Naive thymus-derived CD8-positive, alpha-beta T cell (primary cell): Measurements from ENCODE around the gene DRC3. TPM values are rescaled to one million over a fixed set of nuclear protein-coding genes. Genes with fewer than 3 reads are reported as not detected.

Experiments used
- ATAC-seq, 2 donors: fragments of 150-1000 bp; cut with Tn5 transposase in 1 of 2; sonication (Bioruptor Pico), chemical (Tn5 transposase) in 1 of 2; 1 replicate in 1 of 2; 2 replicates in 1 of 2; pipeline ENCODE4 v1.10.0; 2021; ENCODE audit warnings: mild to moderate bottlenecking in 2 of 2, moderate library complexity in 2 of 2
- POLR2A ChIA-PET: fragments of 350-600 bp; sonication (Branson Sonifier 250); formaldehyde crosslinking; loops from one replicate; lab custom pipeline; 2021; ENCODE audit warnings: antibody characterized with exemption; lab: Charles Lee
- DNase-seq, 10 donors: peaks; one replicate each; pipeline versions ENCODE4 v3.0.0 to v3.0.0-alpha.2; 2020 to 2022
- H3K27ac Mint-ChIP-seq, 10 donors: one replicate each; pipeline ENCODE4 v1.8.0; 2020 to 2022; ENCODE audit warnings: mild to moderate bottlenecking in 10 of 10, mixed read lengths in 10 of 10, moderate library complexity in 4 of 10, inconsistent platforms in 1 of 10
- H3K27me3 Mint-ChIP-seq, 5 donors: one replicate each; pipeline ENCODE4 v1.8.0; 2021 to 2022; ENCODE audit warnings: mixed read lengths in 5 of 5
- H3K36me3 Mint-ChIP-seq, 3 donors: one replicate each; pipeline ENCODE4 v1.8.0; 2020 to 2022; ENCODE audit warnings: mixed read lengths in 3 of 3, mild to moderate bottlenecking in 2 of 3, inconsistent platforms in 1 of 3
- H3K4me1 Mint-ChIP-seq, 4 donors: one replicate each; pipeline ENCODE4 v1.8.0; 2021 to 2022; ENCODE audit warnings: mixed read lengths in 4 of 4
- H3K4me3 Mint-ChIP-seq, 10 donors: one replicate each; pipeline ENCODE4 v1.8.0; 2020 to 2022; ENCODE audit warnings: mild to moderate bottlenecking in 10 of 10, mixed read lengths in 10 of 10, moderate library complexity in 6 of 10, inconsistent platforms in 1 of 10
- H3K9me3 Mint-ChIP-seq, 9 donors: one replicate each; pipeline ENCODE4 v1.8.0; 2020 to 2022; ENCODE audit warnings: mixed read lengths in 9 of 9, mild to moderate bottlenecking in 3 of 9, inconsistent platforms in 1 of 9, moderate library complexity in 1 of 9
- polyA plus RNA-seq, 3 donors: library from polyadenylated mRNA; unstranded; fragments of 300-500 nt; fragmentation: Illumina TruSeq; gene quantifications; one replicate each; pipeline ENCODE4 v1.2.3, GENCODE V29; 2021
- total RNA-seq, 8 experiments: library from RNA in 2 of 8; stranded (reverse) in 2 of 8; gene quantifications; one replicate each; pipeline ENCODE4 v1.2.3 and lab custom pipeline; 2021 to 2026

Gene DRC3
- total and polyA plus RNA-seq, 5 experiments from 2014 or later, result 0.31 to 1.7 (median 0.99) TPM; not detected in 1

DNA sequence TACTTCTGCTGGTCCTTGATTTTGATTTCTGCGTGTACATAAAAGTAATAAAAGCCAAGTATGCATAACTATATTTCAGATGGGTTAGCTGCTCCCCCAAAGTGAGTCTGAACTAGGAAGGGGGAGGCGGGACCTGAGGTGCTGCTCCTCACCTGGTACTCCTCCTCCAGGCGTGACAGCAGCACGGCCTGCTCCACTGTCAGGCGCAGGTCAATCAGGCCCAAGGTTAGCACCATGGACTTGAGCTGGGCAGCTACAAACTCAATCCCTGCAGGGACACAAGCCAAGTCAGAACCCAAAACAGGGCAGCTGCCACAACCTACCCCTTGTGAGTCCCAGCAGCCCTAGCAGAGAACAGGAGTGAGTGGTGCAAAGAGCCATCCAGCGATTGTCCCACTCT is 48.3 kb downstream of the DRC3 start:
- POLR2A ChIA-PET, result interaction anchor here (1.7 kb wide), 1 partner anchor 13 kb away, joined by 3 read pairs; no protein-coding TSS in a partner anchor
- H3K36me3 Mint-ChIP-seq, result peaks cover 0 to 36% (median 6%) of the 10 kb centered on the region in 3 donors
- H3K4me3 Mint-ChIP-seq, result no peak overlapping the region
- no peaks in the 10 kb centered on the region for H3K9me3 Mint-ChIP-seq
- no peaks in the 10 kb centered on the region for H3K27me3 Mint-ChIP-seq
- H3K27ac Mint-ChIP-seq, result no peak overlapping the region
- DNase-seq (no peak), ATAC-seq (no peak)
- H3K4me1 Mint-ChIP-seq, result peaks cover 3 to 10% (median 6%) of the 10 kb centered on the region in 4 donors

DNA sequence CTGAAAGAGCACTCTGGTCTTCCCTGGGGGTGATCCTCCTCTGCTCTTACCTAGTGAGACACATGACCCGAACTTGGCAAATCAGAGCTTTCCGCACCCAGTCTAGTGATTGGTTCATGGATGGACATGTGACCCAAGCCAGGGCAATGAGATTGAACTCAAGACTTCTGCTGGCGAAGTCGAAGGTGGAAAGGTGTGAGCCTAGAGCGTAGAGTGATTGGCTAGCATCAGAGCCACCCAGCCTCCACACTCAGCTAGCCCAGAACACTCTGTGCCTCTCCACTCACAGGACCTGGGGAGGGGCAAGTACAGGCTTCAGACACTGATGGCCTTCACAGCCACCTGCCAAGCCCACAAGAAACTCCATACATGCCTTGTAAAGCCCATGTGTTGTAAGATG is 48.7 kb downstream of the DRC3 start:
- Mint-ChIP-seq H3K9me3 (no peaks in the 10 kb centered on the region), H3K4me3 (no peak overlapping the region), H3K4me1 (peaks cover 4 to 14% (median 10%) of the 10 kb centered on the region in 4 donors), H3K36me3 (peaks cover 0 to 32% (median 5%) of the 10 kb centered on the region in 3 donors), H3K27me3 (no peaks in the 10 kb centered on the region), H3K27ac (no peak overlapping the region)
- POLR2A ChIA-PET, result interaction anchor here (1.7 kb wide), 1 partner anchor 12 kb away, joined by 3 read pairs; no protein-coding TSS in a partner anchor
- ATAC-seq, result no peak
- DNase-seq, result no peak

DNA sequence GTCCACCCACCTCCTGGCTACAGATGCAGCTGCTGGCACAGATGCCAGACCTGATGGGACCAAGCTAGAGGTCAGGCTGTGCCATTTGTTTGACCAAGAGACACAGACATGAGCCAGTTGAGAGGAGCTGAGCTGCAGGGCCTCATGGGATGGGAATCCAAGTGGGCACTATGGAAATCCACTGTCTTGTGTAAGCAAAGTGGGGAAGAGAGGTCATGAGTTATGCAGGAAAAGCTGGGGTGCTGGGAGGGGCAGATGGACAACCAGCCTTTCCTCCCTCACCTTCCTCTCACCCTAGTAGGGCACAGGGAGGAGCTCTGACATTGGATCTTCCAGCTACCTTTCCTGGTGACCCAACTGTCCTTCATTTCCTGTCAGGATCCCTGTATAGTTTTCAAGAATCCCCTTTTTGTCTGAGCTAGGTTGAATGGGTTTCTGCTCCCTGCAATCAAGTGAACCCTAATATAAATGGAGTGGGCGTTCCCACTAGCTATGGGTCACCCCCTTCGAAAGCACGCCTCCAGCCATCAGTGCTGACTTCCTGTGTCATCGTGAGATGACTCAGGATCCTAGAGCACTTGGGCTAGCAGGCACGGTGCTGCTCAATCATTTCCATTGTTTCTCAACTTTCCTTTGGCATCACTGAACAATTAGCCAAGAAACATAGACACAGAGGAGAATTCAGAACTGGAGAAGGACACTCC is 52.7 kb downstream of the DRC3 start:
- POLR2A ChIA-PET, result interaction anchor here (1.1 kb wide), 1 partner anchor 213 kb away, joined by 3 read pairs; no protein-coding TSS in a partner anchor
- H3K4me1 Mint-ChIP-seq, result peaks cover 9 to 29% (median 16%) of the 10 kb centered on the region in 4 donors
- peak overlapping the region in 8 of 10 donors; percentile 17 to 84 (median 58) for H3K27ac Mint-ChIP-seq
- H3K9me3 Mint-ChIP-seq, result no peaks in the 10 kb centered on the region
- ATAC-seq, result no peak
- peaks cover 0 to 26% (median 0%) of the 10 kb centered on the region in 3 donors for H3K36me3 Mint-ChIP-seq
- DNase-seq, result no peak
- H3K27me3 Mint-ChIP-seq, result no peaks in the 10 kb centered on the region
- H3K4me3 Mint-ChIP-seq, result peak overlapping the region in 5 of 10 donors; percentile 14 to 66 (median 39)

DNA sequence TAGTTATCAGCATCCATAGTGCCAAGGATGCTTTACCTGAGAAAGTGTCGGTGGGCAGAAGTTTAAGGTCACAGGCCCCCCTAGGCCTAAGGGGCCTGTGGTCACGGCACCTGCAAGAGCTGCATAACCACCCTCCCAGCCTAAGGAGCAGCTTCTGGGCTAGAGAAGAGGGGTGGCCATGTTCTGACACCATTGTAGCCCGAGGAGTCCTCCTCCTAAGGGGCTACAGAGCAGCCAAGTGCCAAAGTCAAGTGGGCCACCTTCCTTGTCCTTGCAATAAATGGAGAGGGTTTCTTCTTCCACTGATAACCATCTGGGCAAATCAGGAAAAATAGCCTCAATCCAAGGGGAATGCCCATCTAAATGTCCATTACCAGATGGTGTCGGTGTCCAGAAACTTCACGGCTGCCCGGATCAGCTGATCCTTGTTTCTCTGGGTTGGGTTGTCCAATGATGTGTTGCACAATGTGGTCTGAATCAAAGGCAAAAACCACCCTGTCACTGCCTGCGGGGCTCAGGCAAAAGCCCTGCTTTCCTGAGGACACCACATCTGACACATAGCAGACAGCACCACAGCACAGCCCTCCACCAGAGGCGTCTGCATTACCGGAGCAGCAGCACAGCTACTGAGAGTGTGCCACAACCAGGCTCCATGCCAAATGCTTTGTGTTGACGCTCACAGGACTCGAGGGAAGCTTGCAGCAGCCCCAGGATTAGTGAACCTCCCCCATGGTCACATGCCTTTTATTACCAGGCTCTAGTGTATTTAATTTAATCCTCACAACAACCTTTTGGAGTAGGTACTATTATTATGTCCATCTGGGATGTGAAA is 53.5 kb downstream of the DRC3 start:
- DNase-seq (peak; percentile 23 to 79 (median 66)), ATAC-seq (peak; percentile 99 to 100)
- Mint-ChIP-seq H3K9me3 (no peaks in the 10 kb centered on the region), H3K27ac (peak overlapping the region in 9 of 10 donors; percentile 38 to 87 (median 72)), H3K4me1 (peaks cover 9 to 29% (median 16%) of the 10 kb centered on the region in 4 donors), H3K27me3 (no peaks in the 10 kb centered on the region), H3K4me3 (peak overlapping the region in 8 of 10 donors; percentile 17 to 66 (median 38)), H3K36me3 (peaks cover 0 to 26% (median 0%) of the 10 kb centered on the region in 3 donors)
- POLR2A ChIA-PET, result interaction anchor here (0.7 to 1.0 kb wide), 2 partner anchors 68 to 92 kb away, joined by 3 read pairs; no protein-coding TSS in a partner anchor

DNA sequence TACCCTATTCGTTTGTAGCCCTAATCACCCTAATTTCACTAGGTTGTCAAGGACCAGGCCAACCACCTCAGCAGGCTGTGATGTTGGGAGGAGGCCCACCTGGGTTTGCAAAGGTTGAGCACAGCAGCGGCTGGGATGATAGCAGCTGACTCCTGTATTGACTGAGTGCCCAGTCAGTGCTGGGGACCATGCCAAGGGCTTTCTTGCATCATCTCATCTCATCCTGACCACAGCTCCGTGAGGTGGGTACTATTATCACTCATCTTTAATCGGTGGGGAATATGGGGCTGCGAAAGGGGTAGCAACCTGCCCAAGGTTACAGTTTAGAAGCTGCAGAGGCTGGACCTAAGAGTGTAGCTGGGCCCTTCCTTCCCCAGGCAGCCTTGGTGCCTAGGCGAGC is 54.6 kb downstream of the DRC3 start:
- ATAC-seq (no peak), DNase-seq (no peak)
- H3K4me1 Mint-ChIP-seq, result peaks cover 9 to 29% (median 19%) of the 10 kb centered on the region in 4 donors
- no peaks in the 10 kb centered on the region for H3K9me3 Mint-ChIP-seq
- peaks cover 0 to 19% (median 0%) of the 10 kb centered on the region in 3 donors for H3K36me3 Mint-ChIP-seq
- H3K4me3 Mint-ChIP-seq, result no peak overlapping the region
- POLR2A ChIA-PET, result no interaction called here
- H3K27me3 Mint-ChIP-seq, result no peaks in the 10 kb centered on the region
- H3K27ac Mint-ChIP-seq, result no peak overlapping the region

DNA sequence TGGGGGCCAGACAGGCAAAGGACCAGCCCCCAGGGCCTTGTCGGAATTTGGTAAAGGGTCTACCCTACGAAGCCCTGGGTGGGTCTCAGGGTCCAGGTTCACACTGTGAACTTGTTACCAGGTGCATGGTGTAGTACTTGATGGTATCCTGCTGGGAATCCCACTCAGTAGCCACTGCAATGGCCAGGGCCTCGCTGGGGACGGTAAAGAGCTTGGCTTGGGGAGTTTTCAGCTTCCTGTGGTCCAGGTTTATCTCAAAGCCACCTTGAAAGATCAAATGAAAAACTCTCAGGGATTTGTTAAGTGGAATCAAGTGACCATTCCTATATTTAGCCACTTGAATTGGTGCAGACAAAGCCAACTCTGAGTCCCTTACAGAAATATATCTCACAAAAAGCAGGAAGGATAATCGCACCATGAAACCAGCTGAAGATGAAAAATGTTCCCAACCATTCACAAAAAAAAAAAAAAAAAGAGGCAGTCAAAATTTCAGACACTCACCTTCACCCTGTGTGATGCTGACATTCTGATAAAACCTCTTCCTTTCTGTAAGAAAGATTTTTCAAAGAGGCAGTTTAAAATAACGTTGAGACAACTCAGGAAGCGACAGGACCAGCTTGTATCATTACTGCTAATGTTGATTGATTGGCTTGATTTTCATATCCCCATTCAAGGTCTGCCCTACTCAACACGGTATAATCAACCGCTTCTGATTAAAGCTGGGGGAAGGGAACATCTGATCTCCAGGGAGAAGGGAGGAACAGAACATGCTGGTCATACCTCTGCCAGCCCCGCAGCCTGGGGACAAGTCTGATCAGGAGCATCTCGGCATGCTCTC is 55.7 kb downstream of the DRC3 start:
- POLR2A ChIA-PET, result interaction anchor here (0.6 to 1.4 kb wide), 2 partner anchors 12 to 56 kb away, joined by 3 to 7 read pairs; partner anchors contain the start of genes DRC3 and TOM1L2
- H3K4me3 Mint-ChIP-seq, result no peak overlapping the region
- peak overlapping the region in 1 of 10 donors; percentile 20 for H3K27ac Mint-ChIP-seq
- peaks cover 14 to 38% (median 30%) of the 10 kb centered on the region in 4 donors for H3K4me1 Mint-ChIP-seq
- H3K27me3 Mint-ChIP-seq, result no peaks in the 10 kb centered on the region
- ATAC-seq (no peak), DNase-seq (no peak)
- H3K9me3 Mint-ChIP-seq, result no peaks in the 10 kb centered on the region
- peaks cover 0 to 15% (median 0%) of the 10 kb centered on the region in 3 donors for H3K36me3 Mint-ChIP-seq

GRCh38 chr17:18028952-18029540 is 56.4 kb downstream of the DRC3 start:
- DNase-seq (no peak), ATAC-seq (no peak)
- POLR2A ChIA-PET, result interaction anchor here (0.6 to 1.4 kb wide), 2 partner anchors 11 to 57 kb away, joined by 3 to 7 read pairs; partner anchors contain the start of genes DRC3 and TOM1L2
- H3K4me3 Mint-ChIP-seq, result no peak overlapping the region
- H3K4me1 Mint-ChIP-seq, result peaks cover 17 to 43% (median 35%) of the 10 kb centered on the region in 4 donors
- no peaks in the 10 kb centered on the region for H3K27me3 Mint-ChIP-seq
- H3K27ac Mint-ChIP-seq, result no peak overlapping the region
- no peaks in the 10 kb centered on the region for H3K9me3 Mint-ChIP-seq
- peaks cover 0 to 12% (median 0%) of the 10 kb centered on the region in 3 donors for H3K36me3 Mint-ChIP-seq

DNA sequence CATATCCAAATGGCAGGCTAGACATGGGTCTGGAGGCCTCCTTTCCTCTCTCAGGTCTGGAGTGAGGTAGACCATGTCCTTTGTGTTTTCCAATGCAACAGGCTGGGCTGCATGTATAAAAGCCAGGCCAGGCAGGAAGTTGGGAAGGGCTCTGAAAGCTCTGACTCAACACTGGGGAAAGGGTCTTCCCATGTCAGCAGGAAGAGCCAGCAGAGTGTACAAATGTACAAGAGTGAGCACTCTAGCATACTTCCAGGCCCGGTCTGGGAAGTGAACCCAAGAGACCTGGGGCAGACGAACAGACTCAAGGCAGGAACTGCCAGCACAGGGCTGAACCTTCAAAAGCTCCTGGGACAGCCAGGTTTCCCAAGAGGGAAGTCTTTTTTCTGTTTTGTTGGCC is 59.3 kb downstream of the DRC3 start:
- no peak overlapping the region for H3K4me3 Mint-ChIP-seq
- POLR2A ChIA-PET, result interaction anchor here (0.6 kb wide), 1 partner anchor 77 kb away, joined by 4 read pairs; no protein-coding TSS in a partner anchor

GRCh38 chr17:18033442-18034099 is 60.9 kb downstream of the DRC3 start:
- peak overlapping the region in 1 of 10 donors; percentile 2 for H3K4me3 Mint-ChIP-seq
- no peaks in the 10 kb centered on the region for H3K27me3 Mint-ChIP-seq
- peaks cover 21 to 42% (median 39%) of the 10 kb centered on the region in 4 donors for H3K4me1 Mint-ChIP-seq
- H3K9me3 Mint-ChIP-seq, result no peaks in the 10 kb centered on the region
- H3K27ac Mint-ChIP-seq, result peak overlapping the region in 6 of 10 donors; percentile 8 to 81 (median 44)
- ATAC-seq (peak; percentile 97 to 99), DNase-seq (peak in 9 of 10 donors; percentile 28 to 78 (median 65))
- POLR2A ChIA-PET, result interaction anchor here (0.6 to 1.3 kb wide), 9 partner anchors 12 to 471 kb away, joined by 3 to 10 read pairs (median 3); partner anchors contain the start of gene SREBF1
- no peaks in the 10 kb centered on the region for H3K36me3 Mint-ChIP-seq

More for the DNA sequence above, 59.3 kb downstream of the DRC3 start:
- peak overlapping the region in 1 of 10 donors; percentile 39 for H3K27ac Mint-ChIP-seq
- no peaks in the 10 kb centered on the region for H3K27me3 Mint-ChIP-seq
- ATAC-seq (no peak), DNase-seq (no peak)
- peaks cover 10 to 28% (median 26%) of the 10 kb centered on the region in 4 donors for H3K4me1 Mint-ChIP-seq
- peaks cover 0 to 4% (median 0%) of the 10 kb centered on the region in 3 donors for H3K36me3 Mint-ChIP-seq
- H3K9me3 Mint-ChIP-seq, result no peaks in the 10 kb centered on the region

DNA sequence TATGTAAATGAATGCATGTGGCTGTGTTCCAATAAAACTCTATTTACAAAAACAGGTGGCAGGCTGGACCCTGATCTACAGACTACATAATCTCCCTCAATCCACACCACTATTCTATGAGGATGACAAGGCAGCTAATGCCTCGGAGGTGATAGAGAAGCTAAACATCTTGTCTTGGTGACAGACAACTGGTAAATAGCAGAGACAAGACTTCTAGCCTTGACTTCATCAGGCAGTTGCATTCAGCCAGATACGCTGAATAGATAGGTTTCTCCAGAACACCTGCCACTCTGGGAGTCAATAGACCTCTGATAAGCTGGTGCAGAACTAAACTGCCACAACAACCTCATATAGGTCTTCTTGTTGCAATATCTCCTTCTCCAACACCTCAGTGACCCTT is 63.0 kb downstream of the DRC3 start:
- no peak for ATAC-seq
- Mint-ChIP-seq H3K4me1 (peaks cover 29 to 56% (median 49%) of the 10 kb centered on the region in 4 donors), H3K36me3 (no peaks in the 10 kb centered on the region), H3K9me3 (no peaks in the 10 kb centered on the region), H3K4me3 (peak overlapping the region in 1 of 10 donors; percentile 28), H3K27ac (peak overlapping the region in 2 of 10 donors; percentile 53 to 57), H3K27me3 (no peaks in the 10 kb centered on the region)
- no peak for DNase-seq
- POLR2A ChIA-PET, result interaction anchor here (0.7 kb wide), 1 partner anchor 100 kb away, joined by 4 read pairs; no protein-coding TSS in a partner anchor
